ENCODE results near the gene ANKRD28. TPM values are rescaled to one million over a fixed set of nuclear protein-coding genes. Genes with fewer than 3 reads are reported as not detected.

The ANKRD28 gene
- 100 to 1,000 TPM in 2 of 4 donors, 10 to 100 TPM in 2; 97.1 to 121 (median 105) TPM for total RNA-seq

- in situ Hi-C loops (cut with MboI; ENCODE audit: low sequenced_read_pairs in 4 of 4) = no loop called here
- Histone ChIP-seq H3K27ac (peak within 1 kb of the TSS; percentile 87 to 93 (median 90)), H3K4me3 (peak within 1 kb of the TSS; percentile 53 to 60 (median 58)), H3K27me3 (no peaks in the 10 kb centered on the region), H3K4me1 (peaks cover 32 to 47% of the 10 kb centered on the region in 2 donors), H3K36me3 (no peaks in the 10 kb centered on the region), H3K9me3 (no peaks in the 10 kb centered on the region)
- intact Hi-C loops (cut with DNase I; ENCODE audit: low total_unique reads) = no loop called here
- TF ChIP-seq POLR2A (IDR thresholded peaks at IDR 0.05) (peak; percentile 47 to 77), CTCF (IDR thresholded peaks at IDR 0.05 in 4 of 5, conservative IDR thresholded peaks at IDR 0.05 in 1 of 5) (peak in 3 of 5 experiments; percentile 11 to 37 (median 28))
- peak; percentile 83 to 85 for ATAC-seq
- peak in 1 of 2 donors; percentile 22 for DNase-seq
These were observed at the start of gene ANKRD28 for GRCh38 chr3:15797642-15798303. Gene ANKRD28, minus strand, starts transcription at chr3:15797979. Its CDS starts 1,458 bp downstream, at chr3:15796521.

- H3K36me3 ChIP-seq = no peaks in the 10 kb centered on the region
- H3K4me1 ChIP-seq = peaks cover 24 to 34% of the 10 kb centered on the region in 2 donors
- DNase-seq (no peak), ATAC-seq (no peak)
- no peak overlapping the region for H3K4me3 ChIP-seq
- no peaks in the 10 kb centered on the region for H3K27me3 ChIP-seq
- peak overlapping the region in 1 of 4 donors; percentile 57 for H3K27ac ChIP-seq
- intact Hi-C loops (cut with DNase I; ENCODE audit: low total_unique reads) = no loop called here
- TF ChIP-seq CTCF (IDR thresholded peaks at IDR 0.05 in 4 of 5, conservative IDR thresholded peaks at IDR 0.05 in 1 of 5) = no peak
- no peak for TF ChIP-seq POLR2A (IDR thresholded peaks at IDR 0.05)
- H3K9me3 ChIP-seq = no peaks in the 10 kb centered on the region
- in situ Hi-C loops (cut with MboI; ENCODE audit: low sequenced_read_pairs in 4 of 4) = loop anchor here in 1 of 4 donors (25.0 kb wide), 1 partner anchor 190 kb away; no protein-coding TSS in a partner anchor
These were observed 49.5 kb upstream of the ANKRD28 start for GRCh38 chr3:15847239-15847638.

GRCh38 chr3:15846606-15847005 is 48.8 kb upstream of the ANKRD28 start:
- no peak for DNase-seq
- Histone ChIP-seq H3K4me3 (no peak overlapping the region), H3K4me1 (peaks cover 24 to 34% of the 10 kb centered on the region in 2 donors), H3K9me3 (no peaks in the 10 kb centered on the region), H3K27me3 (no peaks in the 10 kb centered on the region), H3K27ac (peak overlapping the region in 2 of 4 donors; percentile 16 to 57), H3K36me3 (no peaks in the 10 kb centered on the region)
- intact Hi-C loops (cut with DNase I; ENCODE audit: low total_unique reads) = no loop called here
- in situ Hi-C loops (cut with MboI; ENCODE audit: low sequenced_read_pairs in 4 of 4) = loop anchor here in 1 of 4 donors (25.0 kb wide), 1 partner anchor 191 kb away; no protein-coding TSS in a partner anchor
- TF ChIP-seq CTCF (IDR thresholded peaks at IDR 0.05 in 4 of 5, conservative IDR thresholded peaks at IDR 0.05 in 1 of 5) (no peak), POLR2A (IDR thresholded peaks at IDR 0.05) (no peak)
- no peak for ATAC-seq

- Histone ChIP-seq H3K4me1 (peaks cover 24 to 34% of the 10 kb centered on the region in 2 donors), H3K27ac (peak overlapping the region in 3 of 4 donors; percentile 3 to 57 (median 35)), H3K9me3 (peaks cover 0 to 3% (median 0%) of the 10 kb centered on the region in 3 donors), H3K36me3 (no peaks in the 10 kb centered on the region), H3K4me3 (no peak overlapping the region), H3K27me3 (no peaks in the 10 kb centered on the region)
- in situ Hi-C loops (cut with MboI; ENCODE audit: low sequenced_read_pairs in 4 of 4) (loop anchor here in 1 of 4 donors (25.0 kb wide), 1 partner anchor 192 kb away; no protein-coding TSS in a partner anchor), intact Hi-C loops (cut with DNase I; ENCODE audit: low total_unique reads) (no loop called here)
- TF ChIP-seq POLR2A (IDR thresholded peaks at IDR 0.05) (no peak), CTCF (IDR thresholded peaks at IDR 0.05 in 4 of 5, conservative IDR thresholded peaks at IDR 0.05 in 1 of 5) (no peak)
- DNase-seq (no peak), ATAC-seq (no peak)
These were observed 47.7 kb upstream of the ANKRD28 start for GRCh38 chr3:15845475-15845874.

Data from gastrocnemius medialis (tissue), 4 donors.